K562 (cell line): ENCODE data around the gene MEGF11. TPM values are rescaled to one million over a fixed set of nuclear protein-coding genes. Genes with fewer than 3 reads are reported as not detected.

Experiments
- BCOR ChIP-seq: fragments of 450-650 bp; IDR thresholded peaks from 2 replicates; pipeline ENCODE4 v1.6.1; 2016
- CREM ChIP-seq: IDR thresholded peaks from 2 replicates; pipeline ENCODE4 v1.6.1; 2014; ENCODE audit warnings: antibody characterized with exemption, low read depth
- DNMT1 ChIP-seq: fragments of 450-650 bp; IDR thresholded peaks from 2 replicates; pipeline ENCODE4 v1.6.1; 2016; ENCODE audit warnings: antibody characterized with exemption, mild to moderate bottlenecking
- KDM5B ChIP-seq: fragments of 200-600 bp; sonication (generic); IDR thresholded peaks from 2 replicates; pipeline ENCODE4 v1.6.1; 2012; ENCODE audit warnings: low read depth, mild to moderate bottlenecking, moderate library complexity, low read length, control low read depth, inconsistent platforms; ENCODE audit not compliant: insufficient replicate concordance
- KLF16 ChIP-seq: IDR thresholded peaks from 2 replicates; pipeline ENCODE4 v1.6.1; 2016; ENCODE audit warnings: antibody characterized with exemption
- MTA2 ChIP-seq: fragments of 450-650 bp; IDR thresholded peaks from 2 replicates; pipeline ENCODE4 v1.6.1; 2016; ENCODE audit warnings: low read depth
- NEUROD1 ChIP-seq: fragments of 150-350 bp; IDR thresholded peaks from 2 replicates; pipeline ENCODE4 v1.6.1; 2014; ENCODE audit warnings: borderline replicate concordance, low read length, low read depth; ENCODE audit not compliant: partially characterized antibody
- RBBP5 ChIP-seq: fragments of 200-600 bp; sonication (generic); IDR thresholded peaks from 2 replicates; pipeline ENCODE4 v1.6.1; 2012; ENCODE audit warnings: borderline replicate concordance, mild to moderate bottlenecking, low read length, control low read depth, inconsistent platforms; ENCODE audit not compliant: insufficient read depth, poor library complexity, severe bottlenecking
- SIN3A ChIP-seq, 2 experiments: fragments of 150-350 bp in 1 of 2; IDR thresholded peaks; 2 replicates each; pipeline ENCODE4 v1.6.1; 2011 to 2016; ENCODE audit warnings: borderline replicate concordance in 2 of 2, low read depth in 2 of 2, low read length in 2 of 2, mild to moderate bottlenecking in 2 of 2, moderate library complexity in 2 of 2; ENCODE audit not compliant: control insufficient read depth in 1 of 2
- SRSF9 ChIP-seq: fragments of 200-400 bp; formaldehyde crosslinking; IDR thresholded peaks from 2 replicates; pipeline ENCODE4 v1.6.1; 2017; ENCODE audit warnings: low read depth, low read length, borderline replicate concordance
- STAT6 ChIP-seq: sonication (generic); formaldehyde crosslinking; IDR thresholded peaks from 2 replicates; pipeline ENCODE4 v1.8.1; 2023; ENCODE audit warnings: mild to moderate bottlenecking, missing genetic modification reagents
- polyA plus RNA-seq, 8 experiments: library from polyadenylated mRNA; depleted of rRNA in 4 of 8; stranded (reverse) in 5 of 8; unstranded in 3 of 8; fragments of >200 nt; fragmentation: Nextera tagmentation in 2 of 8; fragmentation: Illumina TruSeq in 1 of 8; extraction: Ambion mirVana in 2 of 8; extraction: Trizol in 1 of 8; gene quantifications; 2 replicates each; pipeline versions ENCODE4 v1.2.1 to v1.2.3, GENCODE V29; 2011 to 2014; ENCODE audit warnings: inconsistent platforms in 1 of 8, missing spikeins in 1 of 8
- total RNA-seq, 7 experiments: library from RNA; depleted of rRNA in 6 of 7; stranded (reverse); fragments of >200 nt in 6 of 7; fragmentation: Illumina TruSeq in 2 of 7; extraction: Trizol in 2 of 7; gene quantifications; 2 replicates each; pipeline versions ENCODE4 v1.2.1 to v1.2.3, GENCODE V29; 2011 to 2021; ENCODE audit warnings: low replicate concordance in 1 of 7
- TF ChIP-seq, protein P1 (sequence below): fragments of 200-800 bp; sonication (Bioruptor generic); IDR thresholded peaks from 2 replicates; pipeline ENCODE4 v1.6.1; 2017; ENCODE audit warnings: missing genetic modification characterization, missing compliant biosample characterization
- TF ChIP-seq, protein P2 (sequence below): fragments of 200-800 bp; sonication (Bioruptor generic); IDR thresholded peaks from 2 replicates; pipeline ENCODE4 v1.6.1; 2016; ENCODE audit warnings: missing genetic modification characterization, missing compliant biosample characterization
- TF ChIP-seq, protein P3 (sequence below): sonication (generic); formaldehyde crosslinking; IDR thresholded peaks from 2 replicates; pipeline ENCODE4 v1.8.0; 2022; ENCODE audit warnings: missing genetic modification reagents, mild to moderate bottlenecking, borderline replicate concordance

MEGF11 gene
- total and polyA plus RNA-seq, 9 of the 15 experiments (the other 6 are each of a cell fraction or from before 2014, with no cell fraction given) = 0.06 to 0.23 (median 0.20) TPM; not detected in 6

DNA sequence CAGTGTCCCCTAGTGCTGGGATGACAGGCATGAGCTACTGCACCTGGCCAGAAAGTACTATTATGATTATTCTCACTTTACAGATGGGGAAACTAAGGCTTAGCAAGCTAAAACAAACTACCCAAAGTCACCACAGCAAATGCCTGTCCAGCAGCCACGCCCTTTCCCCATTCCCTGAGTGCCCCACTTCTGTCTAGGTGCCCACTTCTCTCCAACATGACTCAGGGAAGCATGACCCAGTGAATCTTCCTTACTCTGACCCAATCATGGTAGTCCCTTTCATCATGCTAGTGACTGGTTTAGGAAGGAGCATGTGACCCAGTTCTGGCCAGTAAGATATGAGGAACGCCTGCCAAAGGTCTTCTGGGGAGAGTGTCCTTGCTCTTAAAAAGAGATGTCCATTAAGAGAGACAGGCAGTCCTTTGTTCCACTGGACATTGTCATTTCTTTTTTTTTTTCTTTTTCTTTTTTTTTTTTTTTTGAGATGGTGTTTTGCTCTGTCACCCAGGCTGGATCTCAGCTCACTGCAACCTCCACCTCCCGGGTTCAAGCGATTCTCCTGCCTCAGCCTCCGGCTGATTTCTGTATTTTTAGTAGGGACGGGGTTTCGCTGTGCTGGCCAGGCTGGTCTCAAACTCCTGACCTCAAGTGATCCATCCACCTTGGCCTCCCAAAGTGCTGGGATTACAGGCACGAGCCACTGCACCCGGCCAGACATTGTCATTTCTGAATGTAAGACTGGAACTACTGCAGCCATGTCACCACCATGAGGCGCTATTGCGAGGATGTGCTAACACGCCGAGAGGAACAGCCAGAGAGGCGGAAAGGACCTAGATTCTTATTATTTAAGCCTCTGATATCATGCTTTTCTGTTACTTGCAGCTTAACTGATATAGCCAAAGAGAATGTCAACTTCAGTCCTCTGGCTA, 19.8 kb downstream of the MEGF11 start (continued):
- TF ChIP-seq, protein P1, sequence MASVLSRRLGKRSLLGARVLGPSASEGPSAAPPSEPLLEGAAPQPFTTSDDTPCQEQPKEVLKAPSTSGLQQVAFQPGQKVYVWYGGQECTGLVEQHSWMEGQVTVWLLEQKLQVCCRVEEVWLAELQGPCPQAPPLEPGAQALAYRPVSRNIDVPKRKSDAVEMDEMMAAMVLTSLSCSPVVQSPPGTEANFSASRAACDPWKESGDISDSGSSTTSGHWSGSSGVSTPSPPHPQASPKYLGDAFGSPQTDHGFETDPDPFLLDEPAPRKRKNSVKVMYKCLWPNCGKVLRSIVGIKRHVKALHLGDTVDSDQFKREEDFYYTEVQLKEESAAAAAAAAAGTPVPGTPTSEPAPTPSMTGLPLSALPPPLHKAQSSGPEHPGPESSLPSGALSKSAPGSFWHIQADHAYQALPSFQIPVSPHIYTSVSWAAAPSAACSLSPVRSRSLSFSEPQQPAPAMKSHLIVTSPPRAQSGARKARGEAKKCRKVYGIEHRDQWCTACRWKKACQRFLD (CRISPR knock-in tag) = no peak
- TF ChIP-seq NEUROD1 = no peak
- no peak for TF ChIP-seq DNMT1
- no peak for TF ChIP-seq SIN3A (IDR thresholded peaks at IDR 0.05; ENCODE audit: borderline replicate concordance in 2 of 2, control insufficient read depth in 1 of 2, low read depth in 2 of 2, low read length in 2 of 2)
- no peak for TF ChIP-seq BCOR
- TF ChIP-seq RBBP5 = no peak
- no peak for TF ChIP-seq SRSF9
- TF ChIP-seq, protein P2, sequence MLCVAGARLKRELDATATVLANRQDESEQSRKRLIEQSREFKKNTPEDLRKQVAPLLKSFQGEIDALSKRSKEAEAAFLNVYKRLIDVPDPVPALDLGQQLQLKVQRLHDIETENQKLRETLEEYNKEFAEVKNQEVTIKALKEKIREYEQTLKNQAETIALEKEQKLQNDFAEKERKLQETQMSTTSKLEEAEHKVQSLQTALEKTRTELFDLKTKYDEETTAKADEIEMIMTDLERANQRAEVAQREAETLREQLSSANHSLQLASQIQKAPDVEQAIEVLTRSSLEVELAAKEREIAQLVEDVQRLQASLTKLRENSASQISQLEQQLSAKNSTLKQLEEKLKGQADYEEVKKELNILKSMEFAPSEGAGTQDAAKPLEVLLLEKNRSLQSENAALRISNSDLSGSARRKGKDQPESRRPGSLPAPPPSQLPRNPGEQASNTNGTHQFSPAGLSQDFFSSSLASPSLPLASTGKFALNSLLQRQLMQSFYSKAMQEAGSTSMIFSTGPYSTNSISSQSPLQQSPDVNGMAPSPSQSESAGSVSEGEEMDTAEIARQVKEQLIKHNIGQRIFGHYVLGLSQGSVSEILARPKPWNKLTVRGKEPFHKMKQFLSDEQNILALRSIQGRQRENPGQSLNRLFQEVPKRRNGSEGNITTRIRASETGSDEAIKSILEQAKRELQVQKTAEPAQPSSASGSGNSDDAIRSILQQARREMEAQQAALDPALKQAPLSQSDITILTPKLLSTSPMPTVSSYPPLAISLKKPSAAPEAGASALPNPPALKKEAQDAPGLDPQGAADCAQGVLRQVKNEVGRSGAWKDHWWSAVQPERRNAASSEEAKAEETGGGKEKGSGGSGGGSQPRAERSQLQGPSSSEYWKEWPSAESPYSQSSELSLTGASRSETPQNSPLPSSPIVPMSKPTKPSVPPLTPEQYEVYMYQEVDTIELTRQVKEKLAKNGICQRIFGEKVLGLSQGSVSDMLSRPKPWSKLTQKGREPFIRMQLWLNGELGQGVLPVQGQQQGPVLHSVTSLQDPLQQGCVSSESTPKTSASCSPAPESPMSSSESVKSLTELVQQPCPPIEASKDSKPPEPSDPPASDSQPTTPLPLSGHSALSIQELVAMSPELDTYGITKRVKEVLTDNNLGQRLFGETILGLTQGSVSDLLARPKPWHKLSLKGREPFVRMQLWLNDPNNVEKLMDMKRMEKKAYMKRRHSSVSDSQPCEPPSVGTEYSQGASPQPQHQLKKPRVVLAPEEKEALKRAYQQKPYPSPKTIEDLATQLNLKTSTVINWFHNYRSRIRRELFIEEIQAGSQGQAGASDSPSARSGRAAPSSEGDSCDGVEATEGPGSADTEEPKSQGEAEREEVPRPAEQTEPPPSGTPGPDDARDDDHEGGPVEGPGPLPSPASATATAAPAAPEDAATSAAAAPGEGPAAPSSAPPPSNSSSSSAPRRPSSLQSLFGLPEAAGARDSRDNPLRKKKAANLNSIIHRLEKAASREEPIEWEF = no peak
- TF ChIP-seq MTA2 = no peak
- TF ChIP-seq KLF16 = 0 out of 2 replicates have a peak, but pooled peaks have one; percentile 13
- no peak for TF ChIP-seq KDM5B
- no peak for TF ChIP-seq STAT6
- TF ChIP-seq, protein P3, sequence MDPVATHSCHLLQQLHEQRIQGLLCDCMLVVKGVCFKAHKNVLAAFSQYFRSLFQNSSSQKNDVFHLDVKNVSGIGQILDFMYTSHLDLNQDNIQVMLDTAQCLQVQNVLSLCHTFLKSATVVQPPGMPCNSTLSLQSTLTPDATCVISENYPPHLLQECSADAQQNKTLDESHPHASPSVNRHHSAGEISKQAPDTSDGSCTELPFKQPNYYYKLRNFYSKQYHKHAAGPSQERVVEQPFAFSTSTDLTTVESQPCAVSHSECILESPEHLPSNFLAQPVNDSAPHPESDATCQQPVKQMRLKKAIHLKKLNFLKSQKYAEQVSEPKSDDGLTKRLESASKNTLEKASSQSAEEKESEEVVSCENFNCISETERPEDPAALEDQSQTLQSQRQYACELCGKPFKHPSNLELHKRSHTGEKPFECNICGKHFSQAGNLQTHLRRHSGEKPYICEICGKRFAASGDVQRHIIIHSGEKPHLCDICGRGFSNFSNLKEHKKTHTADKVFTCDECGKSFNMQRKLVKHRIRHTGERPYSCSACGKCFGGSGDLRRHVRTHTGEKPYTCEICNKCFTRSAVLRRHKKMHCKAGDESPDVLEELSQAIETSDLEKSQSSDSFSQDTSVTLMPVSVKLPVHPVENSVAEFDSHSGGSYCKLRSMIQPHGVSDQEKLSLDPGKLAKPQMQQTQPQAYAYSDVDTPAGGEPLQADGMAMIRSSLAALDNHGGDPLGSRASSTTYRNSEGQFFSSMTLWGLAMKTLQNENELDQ (CRISPR knock-in tag) = no peak
- TF ChIP-seq CREM = 0 out of 2 replicates have a peak, but pooled peaks have one; percentile 20
